Measurements from ENCODE around the gene SEMA5B.

SEMA5B gene

GRCh38 chr3:123055352-123055751 lies 27.8 kb upstream of the SEMA5B start:
- no peak for DNase-seq (ENCODE audit: extremely low read depth in 1 of 2, low read depth in 1 of 2)

GRCh38 chr3:123054931-123055330 lies 27.4 kb upstream of the SEMA5B start:
- no peak for DNase-seq (ENCODE audit: extremely low read depth in 1 of 2, low read depth in 1 of 2)

DNA sequence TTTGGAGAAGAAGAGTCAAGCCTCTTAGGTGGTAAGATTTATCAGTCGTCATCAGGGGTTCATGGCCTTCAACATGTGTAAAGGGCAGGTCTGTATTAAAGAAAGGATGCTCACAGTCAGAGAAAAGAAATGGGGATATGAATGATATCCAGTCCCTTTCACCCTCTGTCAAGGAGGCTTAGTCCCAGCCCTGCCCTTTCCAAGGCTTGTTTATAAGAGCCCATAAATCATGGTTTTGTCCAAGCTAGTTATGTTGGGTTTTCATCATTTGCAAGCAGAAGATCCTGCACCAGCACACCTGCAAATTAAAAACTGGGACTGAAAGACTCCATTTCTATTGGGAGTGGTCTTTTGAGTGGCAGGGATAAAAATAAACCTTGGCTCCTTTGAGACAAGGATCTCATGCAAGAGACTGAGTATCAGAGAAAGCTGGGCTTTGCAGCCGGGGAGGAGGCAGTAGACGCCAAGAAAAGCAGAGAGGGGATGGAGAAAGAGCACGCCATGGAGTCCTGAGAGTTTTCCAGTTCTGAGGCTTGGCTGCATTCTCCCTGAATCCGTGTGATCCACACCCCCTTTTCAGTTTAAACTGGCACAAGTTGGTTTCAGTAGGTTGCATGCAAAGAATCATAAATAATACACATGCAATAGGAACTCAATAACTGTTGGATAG lies 26.7 kb upstream of the SEMA5B start:
- DNase-seq (ENCODE audit: extremely low read depth in 1 of 2, low read depth in 1 of 2), result no peak

DNA sequence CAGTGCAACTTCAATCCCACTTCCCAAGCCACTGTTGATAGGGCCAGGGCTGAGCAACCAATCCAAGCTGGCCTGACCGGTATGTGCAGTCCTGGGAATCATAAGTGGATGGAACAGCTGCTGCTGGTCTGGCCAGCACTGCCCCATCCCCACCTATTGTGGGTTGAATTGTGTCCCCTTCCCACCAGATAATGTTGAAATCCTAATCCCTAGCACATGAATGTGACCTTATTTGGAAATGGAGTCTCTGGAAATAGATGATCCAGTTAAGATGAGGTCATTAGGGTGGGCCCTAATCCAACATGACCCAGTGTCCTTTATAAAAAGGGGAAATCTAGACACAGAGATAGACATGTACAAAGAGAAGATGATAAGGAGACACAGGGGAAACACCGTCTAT lies 25.5 kb upstream of the SEMA5B start:
- no peak for DNase-seq (ENCODE audit: extremely low read depth in 1 of 2, low read depth in 1 of 2)

DNA sequence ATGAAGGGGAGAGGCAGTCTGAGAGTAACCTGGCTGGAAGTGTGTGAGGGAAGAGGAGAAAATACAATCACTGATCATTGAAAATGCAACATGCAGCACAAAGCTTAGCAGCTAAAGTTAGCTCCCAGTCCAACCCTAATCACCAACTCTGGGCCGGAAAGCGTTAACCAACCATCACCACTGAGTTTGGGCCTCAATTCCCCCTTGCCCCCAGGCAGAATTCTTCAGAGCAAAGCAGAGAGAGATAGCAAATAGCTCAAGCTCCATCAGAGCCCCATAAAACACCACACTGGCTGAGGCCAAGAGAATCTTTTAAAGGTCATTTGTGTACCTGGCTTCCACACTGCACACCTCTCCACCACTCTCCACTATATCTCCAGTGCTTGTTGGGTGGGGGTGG lies 23.1 kb upstream of the SEMA5B start:
- DNase-seq (ENCODE audit: extremely low read depth in 1 of 2, low read depth in 1 of 2), result no peak

GRCh38 chr3:123048480-123049237 lies 21.1 kb upstream of the SEMA5B start:
- DNase-seq (ENCODE audit: extremely low read depth in 1 of 2, low read depth in 1 of 2), result no peak

DNA sequence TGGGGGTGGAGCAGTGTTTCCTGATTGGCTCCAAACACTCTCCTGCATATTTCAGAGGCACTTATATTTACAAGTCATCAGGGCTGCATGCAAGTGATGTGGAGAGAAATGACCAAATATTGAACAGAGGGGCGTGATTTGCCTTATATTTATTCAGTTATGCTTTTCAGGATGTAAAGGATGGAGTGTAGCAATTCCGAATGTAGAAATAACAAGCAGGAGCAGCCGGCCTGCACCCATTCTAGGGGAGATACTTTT lies 19.4 kb upstream of the SEMA5B start:
- no peak for DNase-seq (ENCODE audit: extremely low read depth in 1 of 2, low read depth in 1 of 2)

DNA sequence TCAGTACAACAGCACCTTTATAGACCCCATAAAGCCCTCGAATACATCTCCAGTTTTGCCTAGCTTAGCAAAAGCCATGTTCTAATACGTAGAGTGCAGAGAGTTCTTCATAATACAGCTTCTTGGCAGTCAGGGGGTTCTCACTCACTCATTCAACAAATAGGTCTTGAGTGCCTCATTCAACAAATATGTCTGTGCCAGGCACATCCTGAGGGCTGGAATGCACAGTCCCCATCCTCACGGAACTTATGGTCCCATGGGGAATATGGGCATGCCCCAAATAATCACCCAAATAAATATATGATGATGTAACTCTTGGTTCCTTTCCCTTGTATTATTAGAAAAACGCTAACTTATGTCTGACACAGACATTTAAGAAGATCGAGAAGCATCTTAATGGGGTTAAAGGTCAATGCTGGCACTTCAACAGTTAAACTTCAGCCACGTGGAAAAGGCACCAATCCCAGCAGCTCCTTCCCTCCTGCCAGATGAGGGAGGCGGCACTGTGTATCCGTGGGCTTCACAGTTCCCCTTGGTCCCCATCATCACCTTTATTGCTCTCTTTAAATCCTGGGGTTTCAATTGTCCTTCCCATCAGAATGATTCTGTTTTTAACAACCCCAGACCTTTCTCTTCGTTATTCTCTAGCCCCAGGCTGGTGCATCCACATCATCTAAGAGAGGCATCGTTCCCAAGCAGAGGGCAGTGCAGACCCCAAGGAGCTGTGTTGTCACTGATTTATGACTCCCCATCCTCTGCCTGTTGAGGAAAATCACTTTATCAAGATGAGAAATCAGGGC lies 18.9 kb upstream of the SEMA5B start:
- DNase-seq (ENCODE audit: extremely low read depth in 1 of 2, low read depth in 1 of 2), result no peak

- DNase-seq (ENCODE audit: extremely low read depth in 1 of 2, low read depth in 1 of 2), result no peak
Measured at GRCh38 chr3:123044981-123045763, 17.6 kb upstream of the SEMA5B start.

DNA sequence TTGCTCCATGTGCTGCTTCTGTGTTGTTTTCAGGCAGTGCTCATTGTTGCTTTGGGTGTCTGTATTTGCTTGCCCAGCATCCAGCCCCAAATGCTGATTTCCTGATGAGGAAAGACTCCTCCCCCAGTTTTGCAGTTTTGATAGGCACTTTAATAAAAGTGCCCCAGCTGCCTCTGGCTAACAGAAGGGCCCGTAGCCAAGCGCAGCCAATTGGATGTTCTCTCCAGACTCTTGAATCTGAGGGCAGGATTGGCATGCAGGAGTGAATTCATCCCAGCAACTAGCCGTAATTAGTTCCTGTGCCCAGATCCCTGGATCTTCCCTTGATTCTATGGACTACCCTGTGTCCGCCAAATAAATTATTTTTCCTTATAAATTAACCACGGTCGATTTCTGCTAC lies 14.8 kb upstream of the SEMA5B start:
- DNase-seq (ENCODE audit: extremely low read depth in 1 of 2, low read depth in 1 of 2), result no peak

DNA sequence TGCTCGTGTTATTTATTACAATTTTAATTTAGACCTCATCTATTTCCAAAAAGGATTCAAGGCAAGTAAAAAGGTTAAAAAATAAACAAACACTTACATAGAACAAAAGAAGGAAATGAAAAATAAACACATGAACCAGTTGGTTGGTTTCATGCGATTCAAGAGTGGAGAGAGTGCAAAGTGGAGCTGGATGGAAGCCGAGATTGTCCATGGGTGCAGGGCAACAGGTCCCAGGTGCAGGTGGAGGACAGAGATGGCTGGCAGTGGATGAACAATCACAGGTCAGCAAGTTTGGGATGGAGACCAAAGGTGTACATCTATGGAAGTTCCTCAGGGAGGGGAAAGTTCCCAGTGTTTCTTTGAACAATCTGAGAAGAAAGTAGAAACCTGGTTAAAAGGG lies 11.6 kb upstream of the SEMA5B start:
- no peak for DNase-seq (ENCODE audit: extremely low read depth in 1 of 2, low read depth in 1 of 2)

DNA sequence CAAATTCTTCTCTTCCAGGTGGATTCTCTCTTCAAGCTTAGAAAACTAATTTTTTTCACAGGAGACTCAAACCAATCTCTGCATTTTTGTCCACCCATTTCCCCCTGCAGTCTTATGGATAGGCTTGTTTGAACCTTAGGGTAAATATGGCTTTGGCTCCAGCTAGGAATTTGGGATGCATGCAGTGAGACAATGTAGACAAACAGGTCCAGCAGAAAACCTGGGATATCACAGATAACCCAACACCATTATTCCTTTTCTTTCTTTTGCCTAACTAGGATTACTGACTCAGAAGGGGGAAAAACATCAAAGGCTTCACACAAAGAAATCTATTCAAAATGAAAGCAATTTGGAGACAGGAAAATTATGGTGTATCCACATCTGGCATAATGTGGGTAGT lies 11.2 kb upstream of the SEMA5B start:
- DNase-seq (ENCODE audit: extremely low read depth in 1 of 2, low read depth in 1 of 2), result no peak

DNA sequence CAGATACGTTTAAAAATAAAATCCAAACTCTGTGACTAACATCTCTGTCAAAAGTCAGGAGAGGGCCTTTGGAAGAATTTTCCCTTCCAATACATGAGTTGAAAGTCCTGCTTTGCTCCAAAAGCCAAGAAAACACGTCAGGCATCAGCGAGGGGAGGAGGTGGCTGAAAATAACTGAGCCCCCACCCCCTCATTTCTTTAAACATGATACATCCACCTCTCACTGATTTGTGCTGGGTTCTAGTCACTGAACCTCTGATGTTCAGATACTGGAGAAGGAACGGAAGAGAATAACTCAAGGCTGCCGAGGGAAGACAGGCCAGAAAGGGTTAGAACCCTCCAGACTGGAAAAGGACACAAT lies 9.4 kb upstream of the SEMA5B start:
- DNase-seq (ENCODE audit: extremely low read depth in 1 of 2, low read depth in 1 of 2), result no peak

DNA sequence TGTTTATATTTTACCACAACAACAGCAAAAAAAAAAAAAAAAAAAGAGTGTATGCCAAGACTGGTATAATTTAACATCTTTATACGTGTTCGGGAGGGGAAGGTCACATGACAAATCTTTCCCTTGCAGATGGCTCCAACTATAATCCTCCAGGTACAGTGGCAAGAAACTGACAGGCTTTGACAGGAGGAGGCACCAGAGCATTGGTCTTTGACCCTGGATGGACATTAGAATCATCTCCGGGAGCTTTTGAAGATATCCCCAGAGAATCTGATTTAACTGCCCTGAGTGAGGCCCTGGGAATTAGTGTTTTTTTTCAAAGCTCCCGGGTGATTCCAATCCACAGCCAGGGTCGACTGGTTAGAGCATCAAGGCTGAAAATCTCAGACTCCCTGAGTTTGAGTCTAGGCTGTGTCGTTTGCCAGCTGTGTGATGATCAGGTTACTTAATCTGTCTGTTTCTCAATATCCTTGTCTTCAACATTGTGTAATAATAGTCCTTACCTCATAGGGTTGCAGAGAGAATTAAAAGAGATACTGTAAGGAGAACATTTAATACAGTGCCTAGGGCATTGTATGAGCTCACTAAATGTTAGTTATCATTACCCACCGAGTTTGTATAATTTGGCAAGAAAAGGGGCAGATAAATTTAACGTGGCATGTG lies 8.9 kb upstream of the SEMA5B start:
- no peak for DNase-seq (ENCODE audit: extremely low read depth in 1 of 2, low read depth in 1 of 2)

- DNase-seq (ENCODE audit: extremely low read depth in 1 of 2, low read depth in 1 of 2), result no peak
Measured at GRCh38 chr3:123034996-123035395, 7.4 kb upstream of the SEMA5B start.

DNA sequence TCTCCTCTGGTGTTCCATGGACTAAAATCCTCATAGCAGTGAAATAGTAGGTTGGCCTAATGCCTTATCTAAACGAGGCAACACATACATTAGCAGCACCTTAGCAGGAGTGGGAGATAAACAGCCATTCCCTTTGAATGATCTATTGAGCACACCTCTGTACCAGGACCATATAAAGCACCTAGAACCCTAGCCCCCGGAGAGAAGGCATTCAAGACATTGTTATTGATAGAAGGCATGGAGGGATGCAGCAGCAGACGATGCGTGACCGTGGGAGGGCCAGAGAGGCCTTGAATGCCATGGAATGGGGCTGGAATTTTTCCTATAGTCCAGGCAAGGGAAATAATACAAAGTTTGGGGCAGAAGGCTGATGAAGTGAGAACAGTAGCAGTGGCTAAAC lies 6.6 kb upstream of the SEMA5B start:
- no peak for DNase-seq (ENCODE audit: extremely low read depth in 1 of 2, low read depth in 1 of 2)

- DNase-seq (ENCODE audit: extremely low read depth in 1 of 2, low read depth in 1 of 2), result no peak
Measured at GRCh38 chr3:123032057-123032456, 4.5 kb upstream of the SEMA5B start.

DNA sequence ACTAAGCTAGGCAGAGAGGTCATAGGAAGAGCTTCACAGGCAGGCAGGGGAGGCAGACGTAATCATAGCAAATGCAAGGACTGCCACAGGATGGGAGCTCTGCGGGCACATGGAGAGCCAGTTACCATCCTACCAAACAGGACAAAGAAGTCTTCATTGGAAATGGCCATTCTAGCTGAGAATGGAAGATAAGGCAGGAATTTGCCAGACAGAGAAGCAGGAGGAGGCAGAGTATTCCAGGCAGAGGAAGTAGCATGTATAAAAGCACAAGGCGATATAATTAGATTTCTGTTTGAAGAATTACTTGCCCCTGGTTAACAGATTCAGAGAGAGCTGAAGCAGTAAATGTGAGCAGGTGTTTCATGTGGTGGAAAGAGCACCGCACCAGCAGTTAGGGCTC lies 3.5 kb upstream of the SEMA5B start:
- DNase-seq (ENCODE audit: extremely low read depth in 1 of 2, low read depth in 1 of 2), result no peak

DNA sequence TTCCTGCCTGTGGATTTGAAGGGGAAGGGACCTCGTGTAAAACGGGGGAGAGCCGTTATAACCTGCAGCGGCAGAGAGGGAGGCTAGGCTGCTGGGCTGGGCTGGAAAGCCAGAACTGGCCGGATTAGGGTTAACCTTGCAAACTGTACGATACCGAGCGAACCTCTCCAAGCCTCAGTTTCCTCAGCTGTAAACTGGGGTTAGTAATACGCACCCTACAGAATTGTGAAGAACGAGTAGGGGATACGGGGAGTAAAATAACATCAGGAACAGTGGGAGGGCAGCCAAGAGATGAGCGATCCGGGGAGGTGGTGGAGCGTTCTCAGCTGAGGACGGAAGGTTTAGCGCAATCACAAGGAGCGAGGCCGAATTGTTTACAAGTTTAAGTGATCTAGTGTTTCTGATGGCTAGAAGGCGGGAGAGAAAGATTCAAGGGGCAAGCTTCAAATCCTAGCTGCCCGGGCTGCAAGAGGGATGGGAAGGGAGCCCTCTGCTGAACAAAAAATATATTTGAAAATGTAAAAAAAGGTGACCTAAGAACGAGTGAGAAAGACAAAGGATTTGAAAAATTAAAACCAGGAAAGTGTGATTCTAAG lies 768 bp upstream of the SEMA5B start:
- DNase-seq (ENCODE audit: extremely low read depth in 1 of 2, low read depth in 1 of 2), result no peak

DNA sequence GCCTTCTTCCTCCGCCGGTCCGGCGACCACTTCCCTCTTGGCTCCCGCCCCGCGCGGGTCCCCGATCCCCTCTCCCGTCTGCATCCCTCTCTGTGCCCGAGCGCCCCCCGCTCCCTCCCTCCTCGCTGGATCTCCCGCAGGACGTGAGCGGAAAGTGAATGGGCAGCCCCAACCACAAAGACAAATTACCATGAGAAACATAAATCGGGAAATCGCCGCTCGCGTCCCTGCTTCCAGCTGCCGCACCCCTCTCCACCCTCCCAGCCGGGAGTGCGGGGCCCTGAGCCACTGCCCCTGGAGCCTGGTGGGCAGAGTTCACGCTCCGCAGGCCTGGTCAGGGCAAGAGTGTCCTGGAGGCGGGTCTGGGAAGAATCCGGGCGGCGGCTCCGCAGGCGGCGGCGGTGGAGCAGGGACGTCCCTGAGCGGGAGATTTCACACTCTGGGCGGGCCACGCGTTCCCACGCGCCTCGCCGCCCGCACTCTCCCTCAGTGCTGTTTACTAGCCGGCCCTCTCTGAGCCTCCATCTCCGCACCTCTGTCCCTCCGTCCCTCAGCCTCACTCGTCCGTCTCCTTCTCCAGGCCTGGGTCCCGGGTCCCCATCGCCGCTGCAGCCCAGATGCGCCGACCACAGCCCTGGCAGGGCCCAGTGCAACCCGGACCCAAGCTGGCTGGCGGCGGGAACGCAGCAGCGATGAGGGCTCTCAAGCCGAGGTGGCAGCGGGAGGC lies 835 bp downstream of the SEMA5B start:
- DNase-seq (ENCODE audit: extremely low read depth in 1 of 2, low read depth in 1 of 2), result no peak

Data from stimulated activated CD8-positive, alpha-beta memory T cell treated with anti-CD3 and anti-CD28 coated beads, Interleukin-7, amount 100 ng/mL, for 48 hours (primary cell).